ENCODE data around the gene SLFN12L.
"Not testable (repeated sequence)": the region's sequence is repeated elsewhere in the genome, so short reads cannot be mapped to it uniquely, and the experiment has no call there.

The SLFN12L gene

DNA sequence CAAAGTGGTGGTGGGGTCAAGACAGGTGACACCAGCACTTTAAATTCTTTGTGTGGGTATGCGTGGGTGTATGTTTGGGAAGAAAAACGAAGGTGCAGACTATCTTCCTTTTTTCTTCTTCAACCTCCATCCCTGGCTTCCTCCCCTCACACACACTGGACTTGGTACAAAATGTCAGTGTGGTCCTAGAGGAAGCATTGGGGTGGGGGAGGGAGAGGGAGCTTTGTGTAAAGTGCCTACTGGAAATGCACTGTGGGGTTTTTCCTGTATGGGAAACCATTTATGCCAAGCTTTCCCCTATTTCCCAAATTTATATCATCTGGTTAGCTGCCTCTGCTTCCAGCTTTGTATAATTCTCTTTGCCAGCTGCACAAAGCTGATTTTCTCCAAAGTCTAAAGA is 44.4 kb downstream of the SLFN12L start:
- DNase-seq, result no peak

DNA sequence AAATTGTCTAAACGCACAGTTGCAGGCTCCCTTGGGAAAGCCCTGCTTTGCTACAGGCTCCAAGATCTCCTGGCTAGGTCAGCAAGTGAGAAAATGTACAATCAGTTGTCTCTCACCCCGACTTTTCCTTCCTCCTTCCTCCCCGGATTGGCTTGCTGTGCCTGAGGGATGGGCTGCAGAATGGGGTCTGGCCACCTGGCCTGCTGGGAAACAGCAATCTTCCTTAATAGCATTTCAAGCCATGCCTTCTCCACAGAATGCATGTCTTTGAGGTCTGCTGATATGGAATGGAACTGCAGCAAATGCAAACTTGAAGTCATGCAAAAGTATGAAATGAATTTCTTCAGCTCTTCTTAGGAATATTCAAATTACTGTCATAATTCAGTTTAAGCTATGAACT is 46.1 kb downstream of the SLFN12L start:
- DNase-seq, result no peak

DNA sequence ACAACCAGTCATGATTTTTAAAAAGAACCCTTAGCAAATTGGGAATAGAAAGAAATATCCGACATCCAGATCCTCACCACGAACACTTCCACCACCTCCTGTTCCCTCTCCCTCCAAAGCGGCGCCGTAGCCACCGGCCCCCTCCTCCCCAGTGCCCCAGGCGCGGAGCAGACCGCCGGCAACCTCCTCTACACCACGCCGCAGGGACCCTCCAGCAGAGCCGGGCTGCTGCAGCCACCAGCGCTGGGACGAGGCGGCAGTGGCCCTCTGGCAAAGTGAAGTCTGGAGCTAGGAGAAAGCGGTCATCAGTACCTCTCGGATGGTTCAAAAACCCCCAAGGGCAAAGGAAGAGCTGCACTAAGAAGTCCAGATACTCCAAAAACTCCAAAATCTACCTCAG is 47.5 kb downstream of the SLFN12L start:
- DNase-seq, result no peak

DNA sequence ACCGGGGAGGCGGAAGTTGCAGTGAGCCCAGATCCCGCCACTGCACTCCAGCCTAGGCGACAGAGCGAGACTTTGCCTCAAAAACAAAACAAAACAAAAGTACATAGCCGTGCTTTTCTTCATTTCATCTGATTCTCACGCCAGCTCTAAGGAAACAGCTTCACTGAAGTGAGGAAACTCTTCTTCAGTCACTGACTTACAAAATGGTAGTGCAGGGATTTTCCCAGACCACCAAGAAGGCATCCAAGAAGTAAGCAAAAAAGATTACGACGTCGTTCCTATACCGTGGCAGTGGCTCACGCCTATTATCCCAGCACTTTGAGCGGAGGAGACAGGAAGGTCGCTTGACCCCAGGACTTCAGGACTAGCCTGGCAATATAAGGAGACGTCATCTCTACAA is 48.5 kb downstream of the SLFN12L start:
- no peak for DNase-seq

DNA sequence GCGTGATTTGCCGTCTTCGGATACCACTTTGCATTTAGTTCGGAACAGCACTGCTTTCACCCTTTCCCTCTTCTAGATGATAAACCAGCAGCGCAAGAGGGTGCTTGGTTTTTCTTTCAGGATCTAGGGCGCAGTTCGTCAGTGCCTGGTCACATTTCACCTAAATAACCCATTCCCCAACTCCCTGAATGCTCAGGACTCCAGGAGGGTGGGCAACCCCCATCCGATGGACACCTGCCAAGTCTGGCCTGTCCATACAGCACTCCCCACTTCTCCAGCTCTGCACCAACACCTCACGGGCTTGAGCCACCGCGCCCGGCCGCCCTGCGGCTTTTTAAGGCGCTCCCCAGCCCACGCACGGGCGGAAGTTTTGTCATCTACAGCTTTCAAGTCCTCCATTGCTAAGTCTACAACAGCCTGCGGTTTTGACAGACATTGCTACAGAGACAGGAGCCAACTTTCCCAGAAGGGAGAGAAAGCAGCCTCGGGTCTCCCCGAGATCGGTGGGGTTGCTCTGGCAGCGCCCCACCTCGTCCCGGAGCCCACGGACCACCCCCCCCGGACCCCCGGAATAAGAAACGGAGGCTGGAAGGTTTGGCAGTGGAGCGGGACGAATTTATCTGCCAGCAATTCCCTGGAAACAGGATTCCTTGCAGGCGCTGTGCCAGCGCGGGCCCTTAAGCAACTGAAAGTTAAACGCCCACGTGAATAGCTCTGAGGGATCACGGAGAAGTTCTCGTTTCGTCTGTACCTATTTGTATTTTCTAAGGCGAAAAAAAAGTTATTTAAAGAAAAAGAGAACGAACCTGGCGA is 50.4 kb downstream of the SLFN12L start:
- peak; percentile 77 for DNase-seq

DNA sequence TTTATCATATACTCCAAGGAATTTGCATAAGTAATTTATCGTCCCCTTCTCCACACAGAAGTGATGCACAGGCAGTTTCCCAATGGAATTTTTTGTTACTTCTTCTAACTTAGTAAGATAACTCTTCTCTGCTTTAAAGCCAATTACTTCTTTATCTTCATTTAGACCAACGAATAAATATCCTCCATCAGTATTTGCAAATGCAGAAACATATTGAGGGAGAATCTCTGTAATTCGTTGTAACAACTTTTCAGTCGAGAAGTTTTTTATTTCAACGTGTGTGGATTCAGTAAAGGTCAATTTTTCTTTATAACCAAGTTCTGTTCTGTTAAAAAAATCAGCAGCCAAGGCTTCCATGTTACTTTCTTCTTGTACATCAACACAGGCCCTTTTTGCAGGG is 58.2 kb downstream of the SLFN12L start:
- DNase-seq, result no peak

DNA sequence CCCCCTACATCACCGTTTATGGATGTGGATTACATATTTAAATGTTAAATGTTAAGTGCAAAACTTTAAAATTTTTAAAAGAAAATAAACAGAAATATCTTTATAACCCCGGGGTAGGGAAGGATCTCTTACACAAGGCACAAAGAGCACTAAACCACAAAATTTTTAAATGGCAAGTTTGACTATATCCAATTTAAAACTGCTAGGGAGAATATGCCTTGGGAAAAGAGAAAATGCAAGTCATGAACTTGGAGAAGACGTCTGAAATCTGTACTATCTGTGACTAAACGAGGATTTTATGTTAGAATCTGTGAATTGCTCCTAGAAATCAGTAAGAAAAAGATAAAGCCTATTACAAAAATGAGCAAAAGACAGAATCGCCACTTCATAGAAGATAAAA is 60.2 kb downstream of the SLFN12L start:
- no peak for DNase-seq

DNA sequence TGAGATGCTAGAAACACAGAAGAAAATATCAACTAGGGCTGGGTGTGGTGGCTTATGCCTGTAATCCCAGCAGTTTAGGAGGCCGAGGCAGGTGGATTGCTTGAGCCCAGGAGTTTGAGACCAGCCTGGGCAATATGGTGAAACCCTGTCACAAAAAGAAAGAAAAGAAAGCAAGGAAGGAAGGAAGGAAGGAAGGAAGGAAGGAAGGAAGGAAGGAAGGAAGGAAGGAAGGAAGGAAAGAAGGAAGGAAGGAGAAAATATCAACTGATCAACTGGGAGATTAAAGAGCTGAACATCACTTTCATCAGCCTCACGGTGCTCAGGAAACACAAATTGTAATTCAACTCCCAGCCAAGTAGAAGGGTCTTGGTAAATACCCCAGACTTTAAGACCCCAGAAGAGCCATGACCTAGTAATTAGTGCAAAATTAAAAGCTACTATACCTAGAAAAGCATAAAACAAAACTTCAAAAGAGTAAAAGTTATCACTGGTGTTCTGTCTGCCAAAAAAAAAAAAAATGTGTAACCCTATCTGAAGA is 61.1 kb downstream of the SLFN12L start:
- no peak for DNase-seq

DNA sequence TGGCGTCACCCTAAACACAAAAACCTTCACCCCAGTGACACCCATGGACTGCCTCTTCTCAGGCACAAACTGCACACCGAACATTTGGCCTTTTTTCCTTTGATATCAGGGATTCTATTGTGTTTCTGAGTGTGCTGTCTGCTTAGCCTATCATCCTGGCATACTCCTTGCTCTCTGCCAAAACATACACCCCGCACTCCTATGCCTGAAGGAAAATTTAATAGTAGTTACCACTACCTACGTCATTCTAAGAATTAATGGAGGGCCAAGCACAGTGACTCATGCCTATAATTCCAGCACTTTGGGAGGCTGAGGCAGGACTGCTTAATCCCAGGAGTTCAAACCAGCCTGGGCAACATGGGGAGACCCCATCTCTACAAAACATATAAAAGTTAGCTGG is 69.0 kb downstream of the SLFN12L start:
- DNase-seq, result no peak

DNA sequence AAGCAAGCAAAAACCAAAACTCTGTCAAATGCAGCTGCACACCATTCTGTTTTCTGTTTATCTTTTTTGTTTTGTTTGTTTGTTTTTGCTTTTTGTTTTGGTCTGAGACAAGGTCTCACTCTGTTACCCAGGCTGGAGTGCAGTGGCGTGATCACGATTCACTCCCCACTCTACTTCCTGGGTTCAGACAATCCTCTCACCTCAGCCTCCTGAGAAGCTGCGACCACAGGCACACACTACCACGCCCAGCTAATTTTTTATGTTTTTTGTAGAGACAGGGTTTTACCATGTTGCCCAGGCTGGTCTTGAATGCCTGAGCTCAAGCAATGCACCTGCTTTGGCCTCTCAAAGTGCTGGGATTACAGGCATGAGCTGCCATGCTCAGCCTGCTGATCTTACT is 69.7 kb downstream of the SLFN12L start:
- no peak for DNase-seq

DNA sequence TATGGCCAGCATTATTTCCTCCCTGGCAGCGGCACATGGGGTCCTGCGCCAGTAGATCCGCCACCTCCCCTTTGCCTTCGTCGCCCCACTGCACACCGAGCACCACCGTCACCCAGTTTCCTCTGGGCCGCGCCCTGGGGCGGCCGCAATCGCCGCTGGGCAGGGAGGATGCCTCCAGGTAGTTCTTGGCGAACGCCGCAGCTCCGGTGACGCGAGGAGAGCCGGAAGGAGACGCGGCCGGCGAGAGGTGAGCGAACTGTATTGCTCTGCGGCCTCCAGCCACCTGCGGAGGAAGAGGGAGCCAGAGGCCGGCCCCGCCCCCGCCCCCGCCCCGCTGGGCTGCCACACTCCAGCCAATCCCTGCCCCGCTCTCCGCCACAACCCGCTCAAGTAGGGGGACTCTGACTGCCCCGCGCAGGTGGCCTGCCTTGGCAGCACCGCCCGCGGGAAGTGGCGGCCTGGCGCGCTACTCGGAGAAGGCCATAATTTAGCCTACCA is 77.1 kb downstream of the SLFN12L start:
- DNase-seq, result no peak

DNA sequence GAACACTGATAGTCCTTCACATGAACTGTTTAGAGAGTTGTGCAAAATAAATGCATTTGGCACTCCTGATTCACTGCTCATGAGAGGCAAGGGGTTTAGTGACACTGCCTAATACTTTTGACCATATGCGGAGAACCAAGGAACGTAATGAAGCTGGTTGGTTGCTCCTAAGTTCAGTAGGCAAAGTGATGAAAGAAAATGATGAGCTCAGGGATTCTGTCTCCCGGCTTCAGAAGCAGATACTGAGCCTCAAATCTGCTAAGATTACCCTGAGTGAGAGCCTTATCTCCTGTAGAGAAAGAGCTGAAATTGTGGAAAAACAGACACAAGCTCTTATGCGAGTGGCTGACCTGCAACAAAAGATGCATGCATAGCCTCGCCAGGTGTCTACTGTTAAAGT is 83.4 kb downstream of the SLFN12L start:
- DNase-seq, result not testable (repeated sequence)

DNA sequence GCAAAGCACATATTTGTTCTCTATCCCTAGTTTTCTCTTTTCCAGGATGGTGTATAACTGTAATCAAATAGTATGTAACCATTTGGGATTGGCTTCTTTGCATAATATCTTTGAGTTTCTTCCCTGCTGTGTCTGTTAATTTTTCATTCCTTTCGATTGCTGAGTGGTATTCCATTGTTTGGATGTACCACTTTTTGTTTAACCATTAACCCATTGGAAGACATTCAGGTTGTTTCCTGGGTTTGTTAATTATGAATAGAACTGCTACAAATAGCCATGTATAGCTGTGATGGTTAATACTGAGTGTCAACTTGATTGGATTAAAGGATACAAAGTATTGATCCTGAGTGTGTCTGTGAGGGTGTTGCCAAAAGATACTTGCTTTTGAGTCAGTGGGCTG is 84.3 kb downstream of the SLFN12L start:
- DNase-seq, result no peak

DNA sequence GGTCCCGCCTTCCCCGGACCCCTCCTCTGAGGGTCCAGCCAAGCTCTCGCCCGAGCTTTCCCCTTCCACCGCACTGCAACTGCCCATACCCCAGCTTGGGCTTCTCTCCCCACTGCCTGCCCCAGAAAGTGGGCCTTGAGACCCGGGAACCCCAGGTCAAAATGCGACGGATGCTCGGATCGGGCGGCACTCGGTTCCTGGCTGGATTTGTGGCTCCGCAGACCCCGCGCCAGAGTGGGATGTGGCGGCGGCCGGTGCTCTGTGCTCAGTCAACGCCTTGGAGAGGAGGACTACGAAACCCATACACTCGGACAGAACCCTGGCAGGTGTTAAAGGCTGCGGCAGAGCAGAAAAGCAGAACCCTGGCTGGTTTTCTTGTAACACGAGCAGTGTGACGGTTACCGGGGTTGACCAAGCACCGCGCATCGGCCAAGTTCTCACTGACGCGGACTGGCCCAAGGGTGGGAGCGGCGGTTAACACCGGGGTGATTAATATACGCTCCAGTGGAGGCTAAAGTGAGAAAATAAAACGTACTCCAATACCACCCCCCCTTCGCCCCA is 88.0 kb downstream of the SLFN12L start:
- peak; percentile 53 for DNase-seq

DNA sequence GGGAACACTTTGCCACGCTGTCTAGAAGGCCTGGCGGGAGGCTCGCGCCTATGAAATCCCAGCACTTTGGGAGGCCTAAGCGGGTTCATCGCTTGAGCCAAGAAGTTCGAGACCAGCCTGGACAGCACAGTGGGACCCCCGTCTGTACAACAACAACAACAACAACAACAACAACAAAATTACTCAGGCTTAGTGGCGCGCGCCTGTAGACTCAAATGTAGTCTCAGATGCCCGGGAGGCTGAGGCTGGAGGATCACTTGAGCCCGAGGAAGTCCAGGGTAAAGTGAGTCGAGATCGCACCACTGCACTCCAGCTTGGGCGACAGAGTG is 88.6 kb downstream of the SLFN12L start:
- DNase-seq, result no peak

DNA sequence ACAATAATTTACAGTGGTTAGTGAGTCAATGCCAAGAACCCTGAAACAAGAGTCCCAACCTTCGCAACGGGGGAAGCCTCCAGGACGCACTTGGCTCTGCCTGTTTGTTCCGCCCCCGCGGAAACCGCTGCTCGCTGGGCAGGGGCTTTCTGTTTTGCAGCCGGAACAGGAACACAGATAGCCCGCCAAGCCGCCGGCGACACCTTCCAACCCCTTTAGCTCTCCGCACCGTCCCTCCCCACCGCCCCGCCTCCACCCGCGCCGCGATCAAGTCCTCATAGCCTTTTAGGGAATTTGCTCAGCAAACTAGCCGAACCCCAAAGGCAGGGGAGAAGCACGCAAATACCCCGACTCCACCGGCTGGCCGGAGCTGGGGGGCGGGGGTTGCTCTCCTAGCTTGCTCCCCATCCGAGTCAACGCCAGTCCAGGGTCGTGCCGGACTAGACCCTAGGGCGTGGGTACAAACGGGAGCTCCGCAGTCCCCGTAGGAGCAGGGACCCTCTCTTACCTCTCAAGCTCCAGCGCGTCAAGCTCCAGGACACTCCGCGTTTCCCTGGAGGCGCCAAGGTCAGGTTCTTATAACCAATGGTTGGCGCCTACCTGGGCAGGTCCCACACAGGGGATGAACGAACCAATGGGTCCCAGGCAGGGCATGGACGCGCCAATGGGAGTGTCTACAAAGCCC is 89.1 kb downstream of the SLFN12L start, which contains the start of gene SLFN13:
TSS of gene SLFN13 (minus strand) at position 553 of the 685 bp plus-strand sequence. CDS start 3,086 bp downstream, outside the sequence.
- DNase-seq, result peak; percentile 69

DNA sequence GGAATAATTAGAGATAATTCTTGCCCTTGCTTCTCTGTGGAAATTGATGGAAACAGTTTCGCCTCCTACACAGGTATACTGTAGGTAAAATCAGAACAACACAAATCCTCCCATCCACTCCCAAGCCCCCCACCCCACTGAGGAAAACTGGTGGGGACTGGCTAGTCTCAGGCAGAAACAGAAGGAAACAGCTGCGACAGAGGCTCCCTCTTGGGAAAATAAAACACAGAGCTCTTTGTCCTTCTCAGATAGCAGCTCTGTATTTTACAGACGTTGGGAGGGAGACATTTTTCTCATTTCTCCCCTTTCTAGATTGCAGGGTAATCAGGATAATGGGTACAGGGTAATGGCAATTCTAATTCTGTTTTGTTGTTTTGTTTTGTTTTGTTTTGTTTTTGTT is 90.0 kb downstream of the SLFN12L start:
- DNase-seq, result no peak

DNA sequence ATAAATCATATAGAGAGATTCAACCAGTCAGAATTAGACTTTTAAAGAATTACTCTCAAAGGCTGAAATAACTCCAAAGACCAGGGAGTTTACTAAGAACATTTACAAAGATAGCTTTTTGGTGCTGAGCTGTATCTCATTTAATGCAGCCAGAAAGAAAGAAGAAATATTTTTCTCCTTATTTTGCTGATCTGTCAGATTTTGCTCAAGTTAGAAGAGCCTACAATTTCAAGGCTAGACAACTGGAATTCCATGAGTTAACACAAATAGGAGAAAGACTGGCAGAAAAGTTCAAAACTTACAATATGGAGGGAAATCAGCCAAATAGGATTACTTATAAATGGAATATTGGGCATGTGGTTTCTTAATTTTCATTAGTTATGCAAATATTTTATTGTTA is 99.0 kb downstream of the SLFN12L start:
- no peak for DNase-seq

DNA sequence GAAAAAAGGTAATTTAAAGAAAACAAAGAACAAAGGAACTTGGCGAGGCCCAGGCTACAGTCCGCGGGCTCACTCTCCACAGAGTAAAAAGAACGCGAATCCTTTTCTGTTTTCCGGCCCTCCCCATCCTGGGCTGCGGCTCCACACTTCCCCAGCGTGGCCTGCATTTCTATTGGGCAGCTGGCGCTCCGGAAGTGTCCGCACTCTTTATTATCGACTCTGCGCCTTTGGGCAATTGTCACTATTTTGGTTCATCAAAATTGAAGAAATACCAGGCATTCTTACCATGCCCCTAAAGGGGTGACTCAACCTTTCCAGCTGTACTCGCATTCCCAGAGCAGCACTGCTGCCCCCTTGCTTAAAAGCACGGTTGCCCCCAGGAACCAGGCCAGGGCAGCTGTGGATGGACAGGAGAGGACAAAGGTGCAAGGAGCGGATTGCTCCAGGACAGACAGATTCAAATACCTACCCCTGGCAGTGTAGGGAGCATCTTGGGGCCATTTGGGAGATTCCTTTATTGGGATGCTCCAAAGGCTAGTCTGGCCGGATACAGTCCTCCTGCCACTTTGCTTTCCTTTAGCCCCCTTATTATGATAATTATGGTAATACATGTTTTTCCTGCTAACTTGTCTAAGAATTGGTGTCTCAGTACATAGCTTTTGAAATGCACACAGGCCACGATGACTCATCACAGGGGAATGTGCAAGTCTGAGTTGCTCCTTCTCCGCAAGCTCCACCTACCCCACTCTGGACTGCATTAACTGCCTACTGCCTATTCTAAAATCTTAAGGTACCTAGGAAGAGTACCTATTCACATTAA is 104.2 kb downstream of the SLFN12L start:
- DNase-seq, result peak; percentile 57

DNA sequence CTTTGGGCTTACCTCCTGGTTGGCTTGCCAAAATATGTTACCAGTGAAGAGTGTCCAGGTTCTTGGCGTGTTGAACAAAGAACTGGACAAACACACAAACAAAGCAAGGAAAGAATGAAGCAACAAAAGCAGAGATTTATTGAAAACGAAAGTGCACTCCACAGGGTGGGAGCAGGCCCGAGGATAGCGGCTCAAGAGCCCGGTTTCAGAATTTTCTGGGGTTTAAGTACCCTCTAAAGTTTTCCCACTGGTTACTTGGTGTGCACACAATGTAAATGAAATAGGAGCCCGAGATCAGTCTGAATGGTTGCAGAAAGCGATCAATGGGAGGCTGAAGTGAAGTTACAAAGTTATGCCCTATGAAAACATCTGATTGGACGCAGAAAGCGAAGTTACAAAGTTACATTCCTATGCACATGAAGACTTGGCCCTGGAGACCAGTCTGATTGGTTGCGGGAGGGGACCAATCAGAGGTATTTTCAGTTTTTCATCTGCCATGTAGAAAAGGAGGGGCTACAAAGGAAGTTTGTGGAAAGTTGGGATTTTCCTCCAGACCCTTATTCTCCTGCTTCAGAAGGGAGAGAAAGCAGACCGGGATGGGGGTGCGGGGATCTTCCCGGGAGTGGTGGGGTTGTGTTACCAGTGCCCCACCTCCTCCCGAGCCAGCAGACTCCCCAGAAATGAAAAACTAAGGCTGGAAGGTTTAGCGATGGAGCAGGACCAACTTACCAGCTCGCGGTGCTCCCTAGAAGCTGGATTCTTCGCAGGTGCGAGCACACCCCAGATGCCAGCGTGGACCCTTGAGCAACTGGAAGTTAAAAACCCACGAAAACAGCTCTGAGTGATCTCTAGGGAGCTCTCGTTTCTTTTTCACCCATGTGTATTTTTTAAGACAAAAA is 105.1 kb downstream of the SLFN12L start, which contains the start of gene SLFN12:
TSS of gene SLFN12 (minus strand) at position 325 of the 899 bp plus-strand sequence. CDS start 9,472 bp downstream, outside the sequence.
- DNase-seq, result peak; percentile 41

DNA sequence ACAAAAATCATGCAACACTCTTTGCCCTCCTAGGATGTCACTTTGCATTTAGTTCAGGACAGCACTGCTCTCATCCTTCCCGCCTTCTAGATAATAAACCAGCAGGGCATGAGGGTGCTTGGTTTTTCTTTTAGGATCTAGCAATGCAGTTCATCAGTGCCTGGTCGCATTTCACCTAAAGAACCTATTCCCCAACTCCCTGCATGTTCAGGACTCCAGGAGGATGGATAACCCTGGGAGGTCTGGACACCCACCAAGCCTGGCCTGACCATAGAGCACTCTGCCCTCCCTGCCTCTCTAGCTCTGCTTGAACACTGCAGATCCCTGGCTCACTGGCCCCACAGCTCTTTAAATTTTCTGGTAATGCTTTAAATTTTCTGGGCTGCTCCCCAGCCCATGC is 107.8 kb downstream of the SLFN12L start:
- DNase-seq, result no peak

DNA sequence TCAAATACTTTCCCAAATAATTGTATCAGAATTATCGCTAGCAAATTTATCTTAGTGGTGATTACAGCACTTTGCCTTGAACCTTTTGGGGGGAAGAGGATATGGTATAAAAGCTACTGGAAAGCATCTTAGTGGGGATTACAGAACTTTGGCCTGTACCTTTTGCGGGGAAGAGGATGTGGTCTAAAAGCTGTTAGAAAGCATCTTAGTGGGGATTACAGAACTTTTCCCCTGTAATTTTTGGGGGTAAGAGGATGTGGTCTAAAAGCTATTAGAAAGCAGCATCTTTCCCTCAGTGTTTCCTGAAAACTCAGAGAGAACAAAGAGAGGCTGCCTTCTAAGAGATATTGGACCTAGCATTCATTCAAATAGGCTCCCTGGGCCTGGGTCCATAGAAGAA is 109.2 kb downstream of the SLFN12L start:
- DNase-seq, result no peak
